Prostate gland (tissue), 2 donors: ENCODE data around the gene RAB11B.

Experiments
- CTCF ChIP-seq, 4 experiments: fragments of 200-600 bp in 2 of 4; fragments of 450-650 bp in 2 of 4; sonication (generic) in 2 of 4; IDR thresholded peaks; 1 replicate in 3 of 4; 2 replicates in 1 of 4; pipeline ENCODE4 v1.5.1; 2016 to 2019; ENCODE audit warnings: antibody characterized with exemption in 4 of 4, mild to moderate bottlenecking in 2 of 4, moderate library complexity in 2 of 4
- POLR2A ChIP-seq: fragments of 450-650 bp; IDR thresholded peaks from one replicate; pipeline ENCODE4 v1.6.1; 2016; ENCODE audit warnings: antibody characterized with exemption, mild to moderate bottlenecking
- POLR2AphosphoS5 ChIP-seq: sonication (generic); formaldehyde crosslinking; IDR thresholded peaks from one replicate; pipeline ENCODE4 v1.6.1; 2017; ENCODE audit warnings: antibody characterized with exemption

DNA sequence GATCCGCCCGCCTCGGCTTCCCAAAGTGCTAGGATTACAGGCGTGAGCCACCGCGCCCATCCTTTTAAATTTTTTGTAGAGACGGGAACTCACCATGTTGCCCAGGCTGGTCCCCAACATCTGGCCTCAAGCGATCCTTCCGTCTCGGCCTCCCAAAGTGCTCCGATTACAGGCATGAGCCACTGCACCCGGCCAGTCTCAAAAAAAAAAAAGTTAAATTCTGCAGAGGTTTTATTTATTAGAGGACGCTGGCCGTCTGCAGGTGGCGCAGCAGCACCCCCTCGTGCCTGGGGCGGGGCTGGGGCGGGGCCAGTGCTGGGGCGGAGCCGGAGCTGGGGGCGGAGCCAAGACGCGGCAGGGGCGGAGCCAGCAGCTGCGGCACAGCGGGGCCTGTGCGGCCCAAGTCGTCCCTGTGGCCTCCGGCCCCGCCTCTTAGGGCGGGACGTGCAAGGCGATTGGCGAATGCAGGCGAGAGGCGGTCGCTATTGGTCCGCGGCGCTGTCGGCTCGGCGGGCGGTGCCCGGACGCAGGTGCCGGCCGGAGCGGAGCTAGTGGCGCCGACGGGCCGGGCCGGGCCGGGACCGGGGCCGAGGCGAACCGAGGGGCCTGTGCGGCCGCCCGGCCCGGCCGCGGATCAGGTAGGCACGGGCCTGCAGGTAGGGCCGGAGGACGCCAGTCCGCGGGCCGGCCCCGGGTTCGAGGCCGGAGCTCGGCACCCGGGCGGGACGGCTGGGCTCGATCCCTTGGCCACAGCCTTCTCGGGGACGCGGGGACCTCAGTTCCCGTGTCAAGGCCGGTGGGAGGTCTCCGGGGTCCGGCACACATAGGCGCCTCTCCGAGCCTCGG lies 22.8 kb downstream of the RAB11B start, which contains the start of gene MARCHF2:
- TF ChIP-seq POLR2A = no peak
- TF ChIP-seq CTCF (IDR thresholded peaks at IDR 0.05) = peak; percentile 65 to 81 (median 76)
- TF ChIP-seq POLR2AphosphoS5 = peak; percentile 77
